Cerebellar cortex (tissue), 1 donor: Measurements from ENCODE around the gene DENND2D.
"Not testable (repeated sequence)": the region's sequence is repeated elsewhere in the genome, so short reads cannot be mapped to it uniquely, and the experiment has no call there.

Source experiments
- DNase-seq: peaks from one replicate; pipeline ENCODE4 v3.0.0-alpha.2; 2015; ENCODE audit warnings: low spot score

The DENND2D gene

GRCh38 chr1:111221633-111222291, 21.3 kb upstream of the DENND2D start:
- DNase-seq, result no peak

- no peak for DNase-seq
Measured at GRCh38 chr1:111221276-111221632, 20.8 kb upstream of the DENND2D start.

- DNase-seq, result no peak
Measured at GRCh38 chr1:111220302-111220890, 19.9 kb upstream of the DENND2D start.

GRCh38 chr1:111219557-111220286, 19.3 kb upstream of the DENND2D start:
- DNase-seq, result no peak

GRCh38 chr1:111218701-111219556, 18.5 kb upstream of the DENND2D start:
- DNase-seq, result no peak

GRCh38 chr1:111217183-111217910, 16.9 kb upstream of the DENND2D start:
- DNase-seq, result no peak

- no peak for DNase-seq
Measured at GRCh38 chr1:111216751-111217150, 16.3 kb upstream of the DENND2D start.

GRCh38 chr1:111215285-111215684, 14.8 kb upstream of the DENND2D start:
- not testable (repeated sequence) for DNase-seq

GRCh38 chr1:111214884-111215283, 14.4 kb upstream of the DENND2D start:
- DNase-seq, result no peak

- DNase-seq, result no peak
Measured at GRCh38 chr1:111214074-111214801, 13.8 kb upstream of the DENND2D start.

- no peak for DNase-seq
Measured at GRCh38 chr1:111213412-111213811, 13.0 kb upstream of the DENND2D start.

GRCh38 chr1:111212634-111213335, 12.3 kb upstream of the DENND2D start:
- DNase-seq, result no peak

GRCh38 chr1:111211921-111212320, 11.5 kb upstream of the DENND2D start:
- DNase-seq, result no peak

GRCh38 chr1:111209622-111210021, 9.2 kb upstream of the DENND2D start:
- DNase-seq, result no peak

GRCh38 chr1:111208921-111209320, 8.5 kb upstream of the DENND2D start:
- no peak for DNase-seq

- DNase-seq, result no peak
Measured at GRCh38 chr1:111205714-111206050, 5.2 kb upstream of the DENND2D start.

GRCh38 chr1:111204983-111205713, 4.7 kb upstream of the DENND2D start:
- DNase-seq, result no peak

- DNase-seq, result no peak
Measured at GRCh38 chr1:111204201-111204982, 3.9 kb upstream of the DENND2D start.

GRCh38 chr1:111203681-111204200, 3.3 kb upstream of the DENND2D start:
- no peak for DNase-seq
